ENCODE data around the gene SH2D5. TPM values are rescaled to one million over a fixed set of nuclear protein-coding genes. Genes with fewer than 3 reads are reported as not detected.
"Not testable (repeated sequence)": the region's sequence is repeated elsewhere in the genome, so short reads cannot be mapped to it uniquely, and the experiment has no call there.

Gene SH2D5
- total RNA-seq, 4 donors from 2014 or later, result 0.55 TPM; not detected in 3

DNA sequence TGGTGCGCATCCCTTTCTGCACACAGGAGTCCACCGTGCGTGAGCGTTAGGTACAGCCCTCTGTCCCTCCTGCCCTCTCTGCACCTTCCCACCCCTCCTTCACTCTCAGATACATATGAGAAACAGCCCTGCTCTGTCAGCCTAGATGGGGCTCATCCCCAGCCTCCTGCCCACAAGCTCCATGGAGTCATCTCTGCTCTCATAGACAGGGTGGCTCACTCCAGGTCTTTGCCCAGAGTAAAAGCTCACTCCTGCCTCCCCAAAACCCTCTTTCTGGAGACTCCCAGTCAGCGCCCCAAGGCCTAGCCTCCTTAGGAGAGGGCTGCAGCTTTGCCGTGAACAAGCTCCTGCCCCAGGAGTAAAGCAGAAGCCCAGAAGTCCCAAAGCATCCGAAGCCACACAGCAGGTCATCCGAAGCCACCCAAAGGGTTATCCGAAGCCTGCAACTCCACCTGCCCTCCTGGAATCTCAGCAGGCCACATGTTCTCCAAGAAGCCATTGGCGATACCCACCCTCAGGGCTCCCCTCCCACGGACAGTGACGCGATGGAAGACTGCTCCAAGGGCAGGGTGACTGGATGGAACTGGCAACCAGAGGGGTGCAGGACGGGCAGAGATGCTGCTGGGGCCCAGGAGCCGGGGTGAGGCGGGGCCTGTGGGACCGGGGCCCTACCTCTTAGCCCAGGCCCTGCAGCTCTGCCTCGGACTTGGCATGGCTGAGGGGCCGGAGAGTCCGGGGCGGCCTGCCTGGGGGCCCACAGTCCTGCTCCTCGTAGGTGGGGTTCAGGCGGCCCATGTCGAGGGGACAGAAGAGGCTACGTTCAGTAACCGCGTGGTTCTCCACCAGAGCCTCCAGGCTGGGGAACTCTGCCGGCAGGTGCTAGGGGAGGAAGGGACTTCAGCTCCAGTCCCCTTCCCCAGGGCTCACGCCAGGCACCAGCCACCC lies 11.1 kb downstream of the SH2D5 start:
- intact Hi-C loops (cut with DNase I; ENCODE audit: low total_unique reads), result no loop called here
- no peak overlapping the region for H3K27ac ChIP-seq
- peak in 1 of 2 donors; percentile 13 for DNase-seq
- no peak for TF ChIP-seq POLR2A (IDR thresholded peaks at IDR 0.05)
- TF ChIP-seq, protein P1, sequence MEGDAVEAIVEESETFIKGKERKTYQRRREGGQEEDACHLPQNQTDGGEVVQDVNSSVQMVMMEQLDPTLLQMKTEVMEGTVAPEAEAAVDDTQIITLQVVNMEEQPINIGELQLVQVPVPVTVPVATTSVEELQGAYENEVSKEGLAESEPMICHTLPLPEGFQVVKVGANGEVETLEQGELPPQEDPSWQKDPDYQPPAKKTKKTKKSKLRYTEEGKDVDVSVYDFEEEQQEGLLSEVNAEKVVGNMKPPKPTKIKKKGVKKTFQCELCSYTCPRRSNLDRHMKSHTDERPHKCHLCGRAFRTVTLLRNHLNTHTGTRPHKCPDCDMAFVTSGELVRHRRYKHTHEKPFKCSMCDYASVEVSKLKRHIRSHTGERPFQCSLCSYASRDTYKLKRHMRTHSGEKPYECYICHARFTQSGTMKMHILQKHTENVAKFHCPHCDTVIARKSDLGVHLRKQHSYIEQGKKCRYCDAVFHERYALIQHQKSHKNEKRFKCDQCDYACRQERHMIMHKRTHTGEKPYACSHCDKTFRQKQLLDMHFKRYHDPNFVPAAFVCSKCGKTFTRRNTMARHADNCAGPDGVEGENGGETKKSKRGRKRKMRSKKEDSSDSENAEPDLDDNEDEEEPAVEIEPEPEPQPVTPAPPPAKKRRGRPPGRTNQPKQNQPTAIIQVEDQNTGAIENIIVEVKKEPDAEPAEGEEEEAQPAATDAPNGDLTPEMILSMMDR (IDR thresholded peaks at IDR 0.05), result no peak
- no peak overlapping the region for H3K4me3 ChIP-seq
- H3K36me3 ChIP-seq, result no peaks in the 10 kb centered on the region
- no peaks in the 10 kb centered on the region for H3K9me3 ChIP-seq
- H3K27me3 ChIP-seq, result no peaks in the 10 kb centered on the region
- no peaks in the 10 kb centered on the region for H3K4me1 ChIP-seq

DNA sequence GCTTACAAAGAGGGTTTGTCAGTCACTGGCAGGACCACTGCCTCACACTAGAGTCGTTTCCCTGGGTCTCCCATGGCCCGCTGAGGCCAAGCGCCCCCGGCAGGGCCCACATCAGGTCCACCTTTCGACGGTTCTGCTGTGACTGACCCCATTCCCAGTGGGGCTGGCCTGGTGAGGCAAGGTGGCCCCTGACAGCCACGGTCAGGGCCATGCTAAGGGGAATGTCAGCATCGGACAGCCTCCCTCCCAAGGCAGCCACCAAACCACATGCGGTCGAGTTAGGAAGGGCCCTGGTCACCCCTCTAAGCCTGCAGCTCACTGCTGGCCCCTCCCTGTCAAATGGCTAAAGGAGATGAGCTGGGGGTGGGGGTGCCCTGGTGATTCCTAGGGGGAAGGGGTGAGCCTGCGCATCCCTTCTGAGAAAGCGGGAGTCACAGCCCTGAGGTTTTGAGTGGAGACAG lies 11.8 kb downstream of the SH2D5 start:
- H3K36me3 ChIP-seq, result no peaks in the 10 kb centered on the region
- no peak overlapping the region for H3K27ac ChIP-seq
- H3K9me3 ChIP-seq, result no peaks in the 10 kb centered on the region
- TF ChIP-seq, protein P1 (IDR thresholded peaks at IDR 0.05), result no peak
- TF ChIP-seq POLR2A (IDR thresholded peaks at IDR 0.05), result no peak
- H3K4me3 ChIP-seq, result no peak overlapping the region
- peak in 1 of 2 donors; percentile 12 for DNase-seq
- H3K4me1 ChIP-seq, result no peaks in the 10 kb centered on the region
- no peaks in the 10 kb centered on the region for H3K27me3 ChIP-seq
- intact Hi-C loops (cut with DNase I; ENCODE audit: low total_unique reads), result no loop called here

DNA sequence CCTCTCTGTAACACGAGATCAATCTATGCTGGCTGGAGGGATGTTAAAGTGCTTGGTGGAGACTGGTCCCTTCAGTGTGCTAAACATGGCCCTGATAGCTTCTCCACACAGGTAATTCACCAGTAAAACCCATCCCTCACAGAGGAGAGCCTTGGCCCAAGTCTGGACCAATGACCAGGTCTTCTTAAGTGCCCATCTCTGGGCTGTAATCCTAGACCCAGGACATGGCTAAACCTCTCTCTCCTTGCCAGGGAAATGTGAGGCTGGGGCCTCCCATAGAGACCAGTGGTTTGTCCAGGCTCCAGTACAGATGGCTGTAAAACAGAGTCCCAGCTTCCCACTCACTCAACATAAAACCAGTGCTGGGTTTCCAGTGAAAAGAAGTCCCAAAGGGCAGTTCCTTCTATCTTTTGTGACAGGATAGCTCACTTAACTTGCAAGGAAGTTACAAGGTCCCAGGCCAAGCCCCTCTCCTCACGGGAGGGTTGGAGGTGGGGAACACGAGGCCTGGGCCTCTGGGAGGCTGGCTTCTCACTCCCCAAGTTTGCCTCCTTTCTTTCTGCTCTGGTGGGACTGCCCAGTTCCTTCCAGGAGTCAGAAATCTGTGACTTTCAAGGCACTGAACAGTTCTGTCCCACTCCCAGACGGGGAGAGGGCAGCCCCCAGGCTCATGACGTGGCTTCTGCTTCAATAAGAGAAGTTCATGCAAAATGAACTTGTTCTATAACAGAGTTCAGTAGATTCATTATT lies 12.5 kb downstream of the SH2D5 start:
- no peaks in the 10 kb centered on the region for H3K36me3 ChIP-seq
- H3K4me3 ChIP-seq, result no peak overlapping the region
- H3K27ac ChIP-seq, result no peak overlapping the region
- H3K27me3 ChIP-seq, result no peaks in the 10 kb centered on the region
- H3K4me1 ChIP-seq, result no peaks in the 10 kb centered on the region
- no peak for TF ChIP-seq POLR2A (IDR thresholded peaks at IDR 0.05)
- TF ChIP-seq, protein P1 (IDR thresholded peaks at IDR 0.05), result no peak
- H3K9me3 ChIP-seq, result no peaks in the 10 kb centered on the region
- peak in 1 of 2 donors; percentile 3 for DNase-seq
- intact Hi-C loops (cut with DNase I; ENCODE audit: low total_unique reads), result no loop called here

DNA sequence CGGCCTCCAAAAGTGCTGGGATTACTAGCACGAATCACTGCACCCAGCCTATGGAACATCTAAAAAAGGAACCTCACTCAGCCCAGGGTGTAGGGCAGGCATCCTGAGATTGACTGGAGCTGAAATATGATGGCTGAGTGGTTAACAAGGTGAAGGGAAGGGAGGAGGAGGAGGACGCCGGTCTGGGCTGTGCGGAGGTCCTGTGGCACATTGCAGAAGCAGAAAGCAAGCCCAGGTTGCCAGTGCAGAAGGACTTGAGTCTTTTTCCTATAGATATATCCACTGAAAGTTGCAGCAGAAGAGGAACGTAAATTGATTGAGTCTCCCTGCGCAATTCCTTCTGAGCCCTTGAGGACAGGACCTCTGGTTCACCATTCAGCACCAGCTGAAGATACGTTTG lies 13.2 kb downstream of the SH2D5 start:
- TF ChIP-seq, protein P1 (IDR thresholded peaks at IDR 0.05), result no peak
- TF ChIP-seq POLR2A (IDR thresholded peaks at IDR 0.05), result no peak
- intact Hi-C loops (cut with DNase I; ENCODE audit: low total_unique reads), result no loop called here
- Histone ChIP-seq H3K9me3 (no peaks in the 10 kb centered on the region), H3K36me3 (no peaks in the 10 kb centered on the region), H3K4me1 (no peaks in the 10 kb centered on the region), H3K4me3 (no peak overlapping the region), H3K27me3 (no peaks in the 10 kb centered on the region), H3K27ac (no peak overlapping the region)
- DNase-seq, result peak in 1 of 2 donors; percentile 5

DNA sequence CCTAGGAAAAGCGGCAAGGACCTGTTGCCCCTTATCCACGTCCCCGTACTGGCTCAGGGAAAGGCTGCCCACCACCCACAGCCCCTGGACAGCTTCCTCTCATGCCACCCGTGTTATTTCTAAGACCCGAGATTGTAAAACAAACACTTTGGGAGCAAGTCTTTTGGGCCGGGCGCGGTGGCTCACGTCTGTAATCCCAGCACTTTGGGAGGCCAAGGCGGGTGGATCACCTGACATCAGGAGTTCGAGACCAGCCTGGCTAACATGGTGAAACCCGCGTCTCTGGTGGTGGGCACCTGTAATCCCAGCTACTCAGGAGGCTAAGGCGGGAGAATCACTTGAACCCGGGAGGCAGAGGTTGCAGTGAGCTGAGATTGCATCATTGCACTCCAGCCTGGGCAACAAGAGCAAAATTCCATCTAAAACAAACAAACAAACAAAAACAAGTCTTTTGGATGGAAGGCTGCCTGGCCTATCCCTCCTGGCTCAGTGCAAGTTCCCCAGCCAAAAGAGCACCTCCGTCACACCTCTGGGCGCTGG lies 14.1 kb downstream of the SH2D5 start:
- peak in 1 of 2 donors; percentile 18 for DNase-seq
- H3K27me3 ChIP-seq; H3K27ac ChIP-seq; H3K36me3 ChIP-seq; intact Hi-C loops (cut with DNase I; ENCODE audit: low total_unique reads); H3K4me1 ChIP-seq; H3K9me3 ChIP-seq: not testable (repeated sequence)
- peak overlapping the region in 1 of 2 donors; percentile 40 for H3K4me3 ChIP-seq

All from uterus (tissue), 4 donors.